H1 (cell line): ENCODE data around the gene COL25A1. TPM values are rescaled to one million over a fixed set of nuclear protein-coding genes. Genes with fewer than 3 reads are reported as not detected.

Experiments
- CTCF ChIA-PET: fragments of 300-600 bp; sonication (Branson Sonifier 250); formaldehyde crosslinking; loops from one replicate; lab custom pipeline; 2021; ENCODE audit not compliant: partially characterized antibody; lab: Charles Lee
- POLR2A ChIA-PET: fragments of 300-600 bp; sonication (Branson Sonifier 250); formaldehyde crosslinking; loops from one replicate; lab custom pipeline; 2021; ENCODE audit warnings: inconsistent platforms; ENCODE audit not compliant: partially characterized antibody; lab: Charles Lee
- DNase-seq, 2 experiments: peaks; one replicate each; pipeline versions ENCODE4 v3.0.0 to v3.0.0-alpha.2; 2010 to 2022; ENCODE audit warnings: low spot score in 2 of 2, low read depth in 1 of 2, mixed read lengths in 1 of 2
- FAIRE-seq: peaks from 2 replicates; lab custom pipeline; 2011; peaks lifted over from hg19 to GRCh38; lab: Jason Lieb, UNC
- H2AFZ ChIP-seq: 2 replicates; pipeline ENCODE4 v1.8.1; 2012; ENCODE audit warnings: low read length, inconsistent platforms
- H2AK5ac ChIP-seq: 2 replicates; pipeline ENCODE4 v1.6.1; 2013; ENCODE audit warnings: low read depth, low read length
- H2BK120ac ChIP-seq: replicated peaks from 2 replicates; pipeline ENCODE3; 2013; ENCODE audit warnings: low read depth, low read length, inconsistent platforms
- H2BK12ac ChIP-seq: 2 replicates; pipeline ENCODE4 v1.6.1; 2013; ENCODE audit warnings: low read depth, low read length
- H2BK15ac ChIP-seq: 2 replicates; pipeline ENCODE4 v1.6.1; 2013; ENCODE audit warnings: low read length
- H2BK20ac ChIP-seq: 2 replicates; pipeline ENCODE4 v1.6.1; 2013; ENCODE audit warnings: low read length
- H2BK5ac ChIP-seq: 2 replicates; pipeline ENCODE4 v1.6.1; 2013; ENCODE audit warnings: low read depth, low read length
- H3K14ac ChIP-seq: 2 replicates; pipeline ENCODE4 v1.6.1; 2013; ENCODE audit warnings: inconsistent platforms; ENCODE audit not compliant: insufficient read length
- H3K18ac ChIP-seq: 2 replicates; pipeline ENCODE4 v1.6.1; 2013; ENCODE audit warnings: low read length; ENCODE audit errors: extremely low read depth
- H3K23ac ChIP-seq: 2 replicates; pipeline ENCODE4 v1.6.1; 2013; ENCODE audit warnings: inconsistent platforms; ENCODE audit not compliant: insufficient read length
- H3K23me2 ChIP-seq: 2 replicates; pipeline ENCODE4 v1.6.1; 2013; ENCODE audit warnings: low read depth, low read length
- H3K27ac ChIP-seq: 2 replicates; pipeline ENCODE4 v1.6.1; 2011; ENCODE audit warnings: low read depth, low read length, inconsistent platforms
- H3K27me3 ChIP-seq, 4 experiments: replicated peaks in 1 of 4; 1 replicate in 1 of 4; 2 replicates in 3 of 4; pipeline versions ENCODE4 v1.6.1 to v1.8.1; 2011 to 2013; ENCODE audit warnings: low read length in 3 of 4, mild to moderate bottlenecking in 3 of 4, inconsistent platforms in 2 of 4, mixed read lengths in 2 of 4, moderate library complexity in 1 of 4; ENCODE audit not compliant: control insufficient read depth in 3 of 4, insufficient read depth in 3 of 4; ENCODE audit errors: extremely low read depth in 1 of 4
- H3K36me3 ChIP-seq, 4 experiments: 2 replicates each; pipeline versions ENCODE4 v1.6.1 to v1.8.1; 2011 to 2013; ENCODE audit warnings: mild to moderate bottlenecking in 4 of 4, low read length in 3 of 4, moderate library complexity in 2 of 4, control low read depth in 1 of 4, inconsistent platforms in 1 of 4; ENCODE audit not compliant: insufficient read depth in 4 of 4, control insufficient read depth in 2 of 4
- H3K4ac ChIP-seq: replicated peaks from 2 replicates; pipeline ENCODE3; 2013; ENCODE audit warnings: low read length, low read depth, mixed read lengths, inconsistent platforms; ENCODE audit not compliant: insufficient read length
- H3K4me1 ChIP-seq, 4 experiments: replicated peaks in 1 of 4; 1 replicate in 1 of 4; 2 replicates in 3 of 4; pipeline versions ENCODE4 v1.6.1 to v1.8.1; 2011 to 2013; ENCODE audit warnings: low read length in 3 of 4, inconsistent platforms in 2 of 4, mixed read lengths in 1 of 4; ENCODE audit not compliant: insufficient read depth in 4 of 4, control insufficient read depth in 3 of 4
- H3K4me2 ChIP-seq, 2 experiments: 2 replicates each; pipeline versions ENCODE4 v1.6.1 to v1.8.1; 2011 to 2013; ENCODE audit warnings: low read depth in 2 of 2, low read length in 2 of 2, control low read depth in 1 of 2, inconsistent platforms in 1 of 2, mild to moderate bottlenecking in 1 of 2; ENCODE audit not compliant: insufficient read depth in 1 of 2
- H3K4me3 ChIP-seq, 4 experiments: fragments of 200-600, 300-600 bp in 1 of 4; sonication (generic), shearing (Covaris generic), sonication (Bioruptor Twin) in 1 of 4; 2 replicates each; pipeline versions ENCODE4 v1.5.1 to v1.8.1; 2011 to 2016; ENCODE audit warnings: low read length in 4 of 4, low read depth in 3 of 4, control low read depth in 2 of 4, inconsistent platforms in 2 of 4, mild to moderate bottlenecking in 2 of 4, mixed read lengths in 1 of 4, moderate library complexity in 1 of 4; ENCODE audit not compliant: insufficient read depth in 2 of 4; ENCODE audit errors: extremely low read depth in 1 of 4
- H3K56ac ChIP-seq: replicated peaks from 2 replicates; pipeline ENCODE3; 2013; ENCODE audit warnings: low read depth, mild to moderate bottlenecking, mixed read lengths, low read length, inconsistent platforms; ENCODE audit not compliant: insufficient read length
- H3K79me1 ChIP-seq: 2 replicates; pipeline ENCODE4 v1.6.1; 2013; ENCODE audit warnings: low read depth, low read length, control low read depth
- H3K79me2 ChIP-seq, 2 experiments: 2 replicates each; pipeline versions ENCODE4 v1.6.1 to v1.8.1; 2012 to 2013; ENCODE audit warnings: low read length in 2 of 2, mild to moderate bottlenecking in 2 of 2, inconsistent platforms in 1 of 2; ENCODE audit not compliant: insufficient read depth in 2 of 2, control insufficient read depth in 1 of 2
- H3K9ac ChIP-seq, 4 experiments: replicated peaks in 1 of 4; 1 replicate in 1 of 4; 2 replicates in 3 of 4; pipeline versions ENCODE4 v1.6.1 to v1.8.1; 2011 to 2013; ENCODE audit warnings: low read depth in 3 of 4, low read length in 3 of 4, control low read depth in 2 of 4, mild to moderate bottlenecking in 2 of 4, moderate library complexity in 2 of 4, inconsistent platforms in 1 of 4; ENCODE audit errors: extremely low read depth in 1 of 4
- H3K9me3 ChIP-seq, 2 experiments: 2 replicates each; pipeline versions ENCODE4 v1.6.1 to v1.8.1; 2012 to 2013; ENCODE audit warnings: mild to moderate bottlenecking in 2 of 2, moderate library complexity in 2 of 2, control low read depth in 1 of 2, inconsistent platforms in 1 of 2, low read depth in 1 of 2, low read length in 1 of 2, mixed read lengths in 1 of 2; ENCODE audit not compliant: insufficient read depth in 2 of 2
- H4K20me1 ChIP-seq, 2 experiments: replicated peaks in 1 of 2; 2 replicates each; pipeline versions ENCODE3 to v1.8.1; 2011 to 2013; ENCODE audit warnings: inconsistent platforms in 2 of 2, low read length in 2 of 2, mild to moderate bottlenecking in 1 of 2; ENCODE audit not compliant: insufficient read depth in 2 of 2, control insufficient read depth in 1 of 2
- H4K5ac ChIP-seq: 2 replicates; pipeline ENCODE4 v1.6.1; 2013; ENCODE audit warnings: low read length, low read depth, mixed read lengths, inconsistent platforms; ENCODE audit not compliant: insufficient read length
- H4K8ac ChIP-seq: 2 replicates; pipeline ENCODE4 v1.8.0; 2013; ENCODE audit warnings: mild to moderate bottlenecking, moderate library complexity, low read length, inconsistent platforms; ENCODE audit not compliant: insufficient read depth; ENCODE audit errors: extremely low read depth
- H4K91ac ChIP-seq: replicated peaks from 2 replicates; pipeline ENCODE3; 2013; ENCODE audit warnings: low read length, mixed read lengths, inconsistent platforms; ENCODE audit not compliant: insufficient read length
- BCL11A ChIP-seq, 2 experiments: IDR thresholded peaks; one replicate each; pipeline ENCODE4 v1.6.1; 2011; ENCODE audit warnings: low read depth in 2 of 2, low read length in 2 of 2, mild to moderate bottlenecking in 2 of 2
- CHD1 ChIP-seq: IDR thresholded peaks from 2 replicates; pipeline ENCODE4 v1.6.1; 2012; ENCODE audit warnings: low read depth, low read length, improper control_type of control experiment
- HDAC6 ChIP-seq: IDR thresholded peaks from one replicate; pipeline ENCODE4 v1.7.1; 2012; ENCODE audit warnings: low read depth, mild to moderate bottlenecking, inconsistent platforms, low read length, moderate library complexity
- RAD21 ChIP-seq, 2 experiments: IDR thresholded peaks in 1 of 2; conservative IDR thresholded peaks in 1 of 2; 2 replicates each; pipeline ENCODE4 v1.6.1; 2011; ENCODE audit warnings: low read depth in 2 of 2, low read length in 2 of 2, improper control_type of control experiment in 1 of 2, inconsistent platforms in 1 of 2, mild to moderate bottlenecking in 1 of 2, moderate library complexity in 1 of 2
- SAP30 ChIP-seq: fragments of 300-600 bp; sonication (generic); IDR thresholded peaks from 2 replicates; pipeline ENCODE4 v1.7.1; 2012; ENCODE audit warnings: low read length, moderate library complexity, mild to moderate bottlenecking, inconsistent platforms; ENCODE audit not compliant: insufficient read depth, insufficient replicate concordance
- SIRT6 ChIP-seq: IDR thresholded peaks from one replicate; pipeline ENCODE4 v1.7.1; 2012; ENCODE audit warnings: low read length, inconsistent platforms
- YY1 ChIP-seq: IDR thresholded peaks from 2 replicates; pipeline ENCODE4 v1.6.1; 2011; ENCODE audit warnings: low read depth, mild to moderate bottlenecking, low read length
- WGBS, 2 experiments: shearing (Covaris generic) in 1 of 2; methylation state at CpG; one replicate each; pipeline versions ENCODE4 v1.1.6 to v1.1.7; 2013 to 2015; ENCODE audit warnings: low lambda C conversion rate in 2 of 2, mixed read lengths in 2 of 2, inconsistent platforms in 1 of 2, low coverage in 1 of 2, missing lambda C conversion rate in 1 of 2; ENCODE audit not compliant: insufficient replicate concordance in 2 of 2, insufficient coverage in 1 of 2, insufficient read length in 1 of 2; ENCODE audit errors: extremely low coverage in 1 of 2, missing lambda C conversion rate in 1 of 2; 5-methylcytosine and 5-hydroxymethylcytosine counted together
- polyA plus RNA-seq, 7 experiments: library from polyadenylated mRNA; depleted of rRNA in 3 of 7; stranded (reverse) in 5 of 7; unstranded in 2 of 7; fragments of >200 nt in 5 of 7; fragments of 200-250 nt in 2 of 7; gene quantifications; 1 replicate in 5 of 7; 2 replicates in 1 of 7; 4 replicates in 1 of 7; pipeline versions ENCODE4 v1.2.1 to v1.2.3, GENCODE V29; 2011 to 2013; ENCODE audit warnings: missing spikeins in 2 of 7, mixed read lengths in 2 of 7
- total RNA-seq: library from RNA; stranded (reverse); fragmentation: NEBNext Ultra II Directional; extraction: Animal tissue kit (Norgen Biotek cat#: 25700); gene quantifications from 2 replicates; pipeline ENCODE4 v1.2.1, GENCODE V29; 2021

COL25A1 gene
- total and polyA plus RNA-seq, 2 of the 8 experiments (the other 6 are each of a cell fraction or from before 2014, with no cell fraction given), result 1.1 to 8.3 TPM

DNA sequence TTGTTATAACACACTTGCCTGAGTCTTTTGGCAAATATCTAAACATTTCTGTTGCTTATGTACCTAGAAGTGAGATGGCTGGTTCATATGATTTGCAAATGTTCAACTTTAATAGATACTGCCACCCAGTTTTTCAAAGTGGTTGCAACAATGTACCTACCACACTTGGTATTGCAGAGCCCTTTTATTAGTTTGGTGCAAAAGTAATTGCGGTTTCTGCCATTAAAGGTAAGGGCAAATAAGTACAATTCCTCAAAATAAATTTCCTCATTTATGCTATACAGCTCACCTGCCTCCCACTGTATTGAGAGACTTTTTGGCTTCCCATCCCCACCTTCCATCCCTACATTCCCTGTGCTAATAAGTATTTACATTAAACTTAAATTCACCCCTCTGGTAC is 47.7 kb upstream of the COL25A1 start:
- H3K79me1 ChIP-seq, result no peaks in the 10 kb centered on the region
- WGBS, 2 experiments, result 94% methylated on average over 1 of the region's 1 CpG; no CpG with 5 or more reads in 1 of the 2 experiments
- no peak for TF ChIP-seq HDAC6
- TF ChIP-seq SIRT6, result no peak
- TF ChIP-seq CHD1, result no peak
- no peak for TF ChIP-seq YY1
- TF ChIP-seq BCL11A (IDR thresholded peaks at IDR 0.05; ENCODE audit: low read depth in 2 of 2, low read length in 2 of 2), result no peak
- TF ChIP-seq RAD21 (IDR thresholded peaks at IDR 0.05 in 1 of 2, conservative IDR thresholded peaks at IDR 0.05 in 1 of 2; ENCODE audit: low read depth in 2 of 2, low read length in 2 of 2), result no peak
- TF ChIP-seq SAP30, result no peak
- no peak overlapping the region for H4K91ac ChIP-seq
- H2BK12ac ChIP-seq, result no peak overlapping the region
- no peak overlapping the region for H3K18ac ChIP-seq
- no peak overlapping the region for H2BK15ac ChIP-seq
- H3K27me3 ChIP-seq, result no peaks in the 10 kb centered on the region
- no peak overlapping the region for H2BK20ac ChIP-seq
- DNase-seq (no peak), FAIRE-seq (no peak)
- H3K4me3 ChIP-seq, result no peak overlapping the region
- no peaks in the 10 kb centered on the region for H3K36me3 ChIP-seq
- H3K14ac ChIP-seq, result no peak overlapping the region
- no peak overlapping the region for H3K23ac ChIP-seq
- H3K27ac ChIP-seq, result no peak overlapping the region
- H3K4me2 ChIP-seq, result no peak overlapping the region
- no peaks in the 10 kb centered on the region for H3K4me1 ChIP-seq
- no peak overlapping the region for H3K4ac ChIP-seq
- no peaks in the 10 kb centered on the region for H3K79me2 ChIP-seq
- H2BK120ac ChIP-seq, result no peak overlapping the region
- no peaks in the 10 kb centered on the region for H3K9me3 ChIP-seq
- H3K56ac ChIP-seq, result no peak overlapping the region
- no peak overlapping the region for H3K9ac ChIP-seq
- no peak overlapping the region for H4K8ac ChIP-seq
- H2BK5ac ChIP-seq, result no peak overlapping the region
- POLR2A ChIA-PET, result no interaction called here
- no peak overlapping the region for H4K5ac ChIP-seq
- H2AFZ ChIP-seq, result no peak overlapping the region
- H4K20me1 ChIP-seq, result no peaks in the 10 kb centered on the region
- CTCF ChIA-PET, result no interaction called here
- H2AK5ac ChIP-seq, result no peak overlapping the region
- H3K23me2 ChIP-seq, result no peaks in the 10 kb centered on the region; the same call in 1 of the 2 replicates
